Measurements from ENCODE around the gene CP. TPM values are rescaled to one million over a fixed set of nuclear protein-coding genes. Genes with fewer than 3 reads are reported as not detected.

The CP gene
- total RNA-seq, 1 experiment from 2014 or later, result 5.8 TPM

DNA sequence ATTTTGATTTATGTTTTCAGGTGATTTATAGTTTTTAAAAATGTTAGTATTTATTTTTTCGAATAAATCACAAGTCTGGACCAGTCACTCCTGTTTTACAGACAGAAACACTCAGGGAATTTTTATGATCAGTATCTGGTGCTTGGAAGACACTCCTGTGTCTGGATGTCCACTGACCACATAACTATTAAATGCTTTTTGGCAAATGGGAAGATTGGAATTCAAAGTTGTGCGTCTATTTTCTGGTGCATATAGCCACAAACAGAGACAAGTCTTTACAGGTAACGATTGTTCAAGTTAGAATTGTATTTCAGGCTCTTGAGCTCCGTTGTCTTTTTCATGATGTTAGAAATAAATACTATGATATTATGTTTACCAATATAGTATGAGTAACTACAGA, 12.2 kb downstream of the CP start:
- Histone ChIP-seq H3K36me3 (ENCODE audit: control insufficient read depth, insufficient read depth, low read length) (no peaks in the 10 kb centered on the region), H3K27ac (ENCODE audit: low read length) (peak overlapping the region; percentile 78), H3K4me3 (ENCODE audit: low read depth in 2 of 2, low read length in 2 of 2) (no peak overlapping the region), H3K9me3 (ENCODE audit: control insufficient read depth, insufficient read depth, low read depth, low read length) (no peaks in the 10 kb centered on the region), H3K27me3 (ENCODE audit: control insufficient read depth, insufficient read depth, low read length) (no peaks in the 10 kb centered on the region), H3K4me1 (ENCODE audit: control insufficient read depth, insufficient read depth, low read length) (peaks cover 3% of the 10 kb centered on the region; the same call in 1 of the 2 replicates)
- TF ChIP-seq REST (IDR thresholded peaks at IDR 0.05; ENCODE audit: insufficient read depth in 1 of 2, low read depth in 2 of 2, low read length in 1 of 2), result no peak
- TF ChIP-seq, protein P1, sequence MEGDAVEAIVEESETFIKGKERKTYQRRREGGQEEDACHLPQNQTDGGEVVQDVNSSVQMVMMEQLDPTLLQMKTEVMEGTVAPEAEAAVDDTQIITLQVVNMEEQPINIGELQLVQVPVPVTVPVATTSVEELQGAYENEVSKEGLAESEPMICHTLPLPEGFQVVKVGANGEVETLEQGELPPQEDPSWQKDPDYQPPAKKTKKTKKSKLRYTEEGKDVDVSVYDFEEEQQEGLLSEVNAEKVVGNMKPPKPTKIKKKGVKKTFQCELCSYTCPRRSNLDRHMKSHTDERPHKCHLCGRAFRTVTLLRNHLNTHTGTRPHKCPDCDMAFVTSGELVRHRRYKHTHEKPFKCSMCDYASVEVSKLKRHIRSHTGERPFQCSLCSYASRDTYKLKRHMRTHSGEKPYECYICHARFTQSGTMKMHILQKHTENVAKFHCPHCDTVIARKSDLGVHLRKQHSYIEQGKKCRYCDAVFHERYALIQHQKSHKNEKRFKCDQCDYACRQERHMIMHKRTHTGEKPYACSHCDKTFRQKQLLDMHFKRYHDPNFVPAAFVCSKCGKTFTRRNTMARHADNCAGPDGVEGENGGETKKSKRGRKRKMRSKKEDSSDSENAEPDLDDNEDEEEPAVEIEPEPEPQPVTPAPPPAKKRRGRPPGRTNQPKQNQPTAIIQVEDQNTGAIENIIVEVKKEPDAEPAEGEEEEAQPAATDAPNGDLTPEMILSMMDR (IDR thresholded peaks at IDR 0.05), result no peak
- no peak for TF ChIP-seq POLR2AphosphoS5 (IDR thresholded peaks at IDR 0.05; ENCODE audit: low read depth, low read length)
- no peak for TF ChIP-seq SIN3A (IDR thresholded peaks at IDR 0.05; ENCODE audit: borderline replicate concordance, insufficient read depth, low read depth, low read length)
- TF ChIP-seq TCF7L2 (IDR thresholded peaks at IDR 0.05; ENCODE audit: low read depth, low read length), result no peak
- no peak for DNase-seq (ENCODE audit: low read depth, low spot score)
- intact Hi-C loops (cut with micrococcal nuclease; ENCODE audit: unreplicated experiment) (no loop called here), in situ Hi-C loops (cut with HindIII; ENCODE audit: low pct_unique_long_range_greater_than_20kb, low sequenced_read_pairs) (no loop called here)
- BruUV-seq (replicated peaks), result no TSS peak
- ChIA-PET POLR2A (no interaction called here), CTCF (no interaction called here)
- no peak for ATAC-seq

- H3K4me3 ChIP-seq (ENCODE audit: low read depth in 2 of 2, low read length in 2 of 2), result no peak overlapping the region
- ChIA-PET POLR2A (no interaction called here), CTCF (no interaction called here)
- H3K27ac ChIP-seq (ENCODE audit: low read length), result peak overlapping the region; percentile 29; the same call in 1 of the 2 replicates
- TF ChIP-seq, protein P1 (IDR thresholded peaks at IDR 0.05), result no peak
- no peak for TF ChIP-seq TCF7L2 (IDR thresholded peaks at IDR 0.05; ENCODE audit: low read depth, low read length)
- no peak for TF ChIP-seq SIN3A (IDR thresholded peaks at IDR 0.05; ENCODE audit: borderline replicate concordance, insufficient read depth, low read depth, low read length)
- no peak for TF ChIP-seq REST (IDR thresholded peaks at IDR 0.05; ENCODE audit: insufficient read depth in 1 of 2, low read depth in 2 of 2, low read length in 1 of 2)
- no peak for TF ChIP-seq POLR2AphosphoS5 (IDR thresholded peaks at IDR 0.05; ENCODE audit: low read depth, low read length)
- in situ Hi-C loops (cut with HindIII; ENCODE audit: low pct_unique_long_range_greater_than_20kb, low sequenced_read_pairs) (no loop called here), intact Hi-C loops (cut with micrococcal nuclease; ENCODE audit: unreplicated experiment) (no loop called here)
- DNase-seq (ENCODE audit: low read depth, low spot score) (no peak), ATAC-seq (no peak; the same call in 1 of the 2 replicates)
- no peaks in the 10 kb centered on the region for H3K4me1 ChIP-seq (ENCODE audit: control insufficient read depth, insufficient read depth, low read length)
- no peaks in the 10 kb centered on the region for H3K27me3 ChIP-seq (ENCODE audit: control insufficient read depth, insufficient read depth, low read length)
- H3K9me3 ChIP-seq (ENCODE audit: control insufficient read depth, insufficient read depth, low read depth, low read length), result no peaks in the 10 kb centered on the region
- no TSS peak for BruUV-seq (replicated peaks)
- H3K36me3 ChIP-seq (ENCODE audit: control insufficient read depth, insufficient read depth, low read length), result no peaks in the 10 kb centered on the region
Measured at GRCh38 chr3:149207475-149207874, 14.2 kb downstream of the CP start.
